H1 (cell line): ENCODE measurements around the gene HK2. TPM values are rescaled to one million over a fixed set of nuclear protein-coding genes. Genes with fewer than 3 reads are reported as not detected.

ENCODE experiments used
- CTCF ChIA-PET: fragments of 300-600 bp; sonication (Branson Sonifier 250); formaldehyde crosslinking; loops from one replicate; lab custom pipeline; 2021; ENCODE audit not compliant: partially characterized antibody; lab: Charles Lee
- POLR2A ChIA-PET: fragments of 300-600 bp; sonication (Branson Sonifier 250); formaldehyde crosslinking; loops from one replicate; lab custom pipeline; 2021; ENCODE audit warnings: inconsistent platforms; ENCODE audit not compliant: partially characterized antibody; lab: Charles Lee
- DNase-seq, 2 experiments: peaks; one replicate each; pipeline versions ENCODE4 v3.0.0 to v3.0.0-alpha.2; 2010 to 2022; ENCODE audit warnings: low spot score in 2 of 2, low read depth in 1 of 2, mixed read lengths in 1 of 2
- FAIRE-seq: peaks from 2 replicates; lab custom pipeline; 2011; peaks lifted over from hg19 to GRCh38; lab: Jason Lieb, UNC
- H2AFZ ChIP-seq: 2 replicates; pipeline ENCODE4 v1.8.1; 2012; ENCODE audit warnings: low read length, inconsistent platforms
- H2AK5ac ChIP-seq: 2 replicates; pipeline ENCODE4 v1.6.1; 2013; ENCODE audit warnings: low read depth, low read length
- H2BK120ac ChIP-seq: replicated peaks from 2 replicates; pipeline ENCODE3; 2013; ENCODE audit warnings: low read depth, low read length, inconsistent platforms
- H2BK12ac ChIP-seq: 2 replicates; pipeline ENCODE4 v1.6.1; 2013; ENCODE audit warnings: low read depth, low read length
- H2BK15ac ChIP-seq: 2 replicates; pipeline ENCODE4 v1.6.1; 2013; ENCODE audit warnings: low read length
- H2BK20ac ChIP-seq: 2 replicates; pipeline ENCODE4 v1.6.1; 2013; ENCODE audit warnings: low read length
- H2BK5ac ChIP-seq: 2 replicates; pipeline ENCODE4 v1.6.1; 2013; ENCODE audit warnings: low read depth, low read length
- H3K14ac ChIP-seq: 2 replicates; pipeline ENCODE4 v1.6.1; 2013; ENCODE audit warnings: inconsistent platforms; ENCODE audit not compliant: insufficient read length
- H3K18ac ChIP-seq: 2 replicates; pipeline ENCODE4 v1.6.1; 2013; ENCODE audit warnings: low read length; ENCODE audit errors: extremely low read depth
- H3K23ac ChIP-seq: 2 replicates; pipeline ENCODE4 v1.6.1; 2013; ENCODE audit warnings: inconsistent platforms; ENCODE audit not compliant: insufficient read length
- H3K23me2 ChIP-seq: 2 replicates; pipeline ENCODE4 v1.6.1; 2013; ENCODE audit warnings: low read depth, low read length
- H3K27ac ChIP-seq: 2 replicates; pipeline ENCODE4 v1.6.1; 2011; ENCODE audit warnings: low read depth, low read length, inconsistent platforms
- H3K27me3 ChIP-seq, 4 experiments: replicated peaks in 1 of 4; 1 replicate in 1 of 4; 2 replicates in 3 of 4; pipeline versions ENCODE4 v1.6.1 to v1.8.1; 2011 to 2013; ENCODE audit warnings: low read length in 3 of 4, mild to moderate bottlenecking in 3 of 4, inconsistent platforms in 2 of 4, mixed read lengths in 2 of 4, moderate library complexity in 1 of 4; ENCODE audit not compliant: control insufficient read depth in 3 of 4, insufficient read depth in 3 of 4; ENCODE audit errors: extremely low read depth in 1 of 4
- H3K36me3 ChIP-seq, 4 experiments: 2 replicates each; pipeline versions ENCODE4 v1.6.1 to v1.8.1; 2011 to 2013; ENCODE audit warnings: mild to moderate bottlenecking in 4 of 4, low read length in 3 of 4, moderate library complexity in 2 of 4, control low read depth in 1 of 4, inconsistent platforms in 1 of 4; ENCODE audit not compliant: insufficient read depth in 4 of 4, control insufficient read depth in 2 of 4
- H3K4ac ChIP-seq: replicated peaks from 2 replicates; pipeline ENCODE3; 2013; ENCODE audit warnings: low read length, low read depth, mixed read lengths, inconsistent platforms; ENCODE audit not compliant: insufficient read length
- H3K4me1 ChIP-seq, 4 experiments: replicated peaks in 1 of 4; 1 replicate in 1 of 4; 2 replicates in 3 of 4; pipeline versions ENCODE4 v1.6.1 to v1.8.1; 2011 to 2013; ENCODE audit warnings: low read length in 3 of 4, inconsistent platforms in 2 of 4, mixed read lengths in 1 of 4; ENCODE audit not compliant: insufficient read depth in 4 of 4, control insufficient read depth in 3 of 4
- H3K4me2 ChIP-seq, 2 experiments: 2 replicates each; pipeline versions ENCODE4 v1.6.1 to v1.8.1; 2011 to 2013; ENCODE audit warnings: low read depth in 2 of 2, low read length in 2 of 2, control low read depth in 1 of 2, inconsistent platforms in 1 of 2, mild to moderate bottlenecking in 1 of 2; ENCODE audit not compliant: insufficient read depth in 1 of 2
- H3K4me3 ChIP-seq, 4 experiments: fragments of 200-600, 300-600 bp in 1 of 4; sonication (generic), shearing (Covaris generic), sonication (Bioruptor Twin) in 1 of 4; 2 replicates each; pipeline versions ENCODE4 v1.5.1 to v1.8.1; 2011 to 2016; ENCODE audit warnings: low read length in 4 of 4, low read depth in 3 of 4, control low read depth in 2 of 4, inconsistent platforms in 2 of 4, mild to moderate bottlenecking in 2 of 4, mixed read lengths in 1 of 4, moderate library complexity in 1 of 4; ENCODE audit not compliant: insufficient read depth in 2 of 4; ENCODE audit errors: extremely low read depth in 1 of 4
- H3K56ac ChIP-seq: replicated peaks from 2 replicates; pipeline ENCODE3; 2013; ENCODE audit warnings: low read depth, mild to moderate bottlenecking, mixed read lengths, low read length, inconsistent platforms; ENCODE audit not compliant: insufficient read length
- H3K79me1 ChIP-seq: 2 replicates; pipeline ENCODE4 v1.6.1; 2013; ENCODE audit warnings: low read depth, low read length, control low read depth
- H3K79me2 ChIP-seq, 2 experiments: 2 replicates each; pipeline versions ENCODE4 v1.6.1 to v1.8.1; 2012 to 2013; ENCODE audit warnings: low read length in 2 of 2, mild to moderate bottlenecking in 2 of 2, inconsistent platforms in 1 of 2; ENCODE audit not compliant: insufficient read depth in 2 of 2, control insufficient read depth in 1 of 2
- H3K9ac ChIP-seq, 4 experiments: replicated peaks in 1 of 4; 1 replicate in 1 of 4; 2 replicates in 3 of 4; pipeline versions ENCODE4 v1.6.1 to v1.8.1; 2011 to 2013; ENCODE audit warnings: low read depth in 3 of 4, low read length in 3 of 4, control low read depth in 2 of 4, mild to moderate bottlenecking in 2 of 4, moderate library complexity in 2 of 4, inconsistent platforms in 1 of 4; ENCODE audit errors: extremely low read depth in 1 of 4
- H3K9me3 ChIP-seq, 2 experiments: 2 replicates each; pipeline versions ENCODE4 v1.6.1 to v1.8.1; 2012 to 2013; ENCODE audit warnings: mild to moderate bottlenecking in 2 of 2, moderate library complexity in 2 of 2, control low read depth in 1 of 2, inconsistent platforms in 1 of 2, low read depth in 1 of 2, low read length in 1 of 2, mixed read lengths in 1 of 2; ENCODE audit not compliant: insufficient read depth in 2 of 2
- H4K20me1 ChIP-seq, 2 experiments: replicated peaks in 1 of 2; 2 replicates each; pipeline versions ENCODE3 to v1.8.1; 2011 to 2013; ENCODE audit warnings: inconsistent platforms in 2 of 2, low read length in 2 of 2, mild to moderate bottlenecking in 1 of 2; ENCODE audit not compliant: insufficient read depth in 2 of 2, control insufficient read depth in 1 of 2
- H4K5ac ChIP-seq: 2 replicates; pipeline ENCODE4 v1.6.1; 2013; ENCODE audit warnings: low read length, low read depth, mixed read lengths, inconsistent platforms; ENCODE audit not compliant: insufficient read length
- H4K8ac ChIP-seq: 2 replicates; pipeline ENCODE4 v1.8.0; 2013; ENCODE audit warnings: mild to moderate bottlenecking, moderate library complexity, low read length, inconsistent platforms; ENCODE audit not compliant: insufficient read depth; ENCODE audit errors: extremely low read depth
- H4K91ac ChIP-seq: replicated peaks from 2 replicates; pipeline ENCODE3; 2013; ENCODE audit warnings: low read length, mixed read lengths, inconsistent platforms; ENCODE audit not compliant: insufficient read length
- ASH2L ChIP-seq: fragments of 200-600, 300-600 bp; sonication (generic); IDR thresholded peaks from one replicate; pipeline ENCODE4 v1.7.1; 2017; ENCODE audit warnings: low read length
- ATF2 ChIP-seq: IDR thresholded peaks from 2 replicates; pipeline ENCODE4 v1.6.1; 2012; ENCODE audit warnings: low read length, inconsistent platforms
- CHD1 ChIP-seq: IDR thresholded peaks from 2 replicates; pipeline ENCODE4 v1.6.1; 2012; ENCODE audit warnings: low read depth, low read length, improper control_type of control experiment
- FOSL1 ChIP-seq: IDR thresholded peaks from 2 replicates; pipeline ENCODE4 v1.6.1; 2011; ENCODE audit warnings: mild to moderate bottlenecking, low read depth, low read length, moderate library complexity; ENCODE audit not compliant: insufficient read depth
- JUND ChIP-seq: IDR thresholded peaks from 2 replicates; pipeline ENCODE4 v1.6.1; 2011; ENCODE audit warnings: mild to moderate bottlenecking, improper control_type of control experiment, low read length
- MAX ChIP-seq: IDR thresholded peaks from 2 replicates; pipeline ENCODE4 v1.6.1; 2012; ENCODE audit warnings: inconsistent platforms
- NRF1 ChIP-seq: IDR thresholded peaks from 2 replicates; pipeline ENCODE4 v1.6.1; 2011; ENCODE audit warnings: mild to moderate bottlenecking, low read depth, low read length, improper control_type of control experiment
- SP4 ChIP-seq: IDR thresholded peaks from 2 replicates; pipeline ENCODE4 v1.6.1; 2012; ENCODE audit warnings: low read length, inconsistent platforms
- SRF ChIP-seq: IDR thresholded peaks from 2 replicates; pipeline ENCODE4 v1.6.1; 2011; ENCODE audit warnings: mild to moderate bottlenecking, low read depth, low read length, moderate library complexity
- TEAD4 ChIP-seq: IDR thresholded peaks from 2 replicates; pipeline ENCODE4 v1.6.1; 2012; ENCODE audit warnings: low read depth, low read length, inconsistent platforms, mixed read lengths
- ZNF274 ChIP-seq: IDR thresholded peaks from 2 replicates; pipeline ENCODE4 v1.7.0; 2012; ENCODE audit warnings: low read length, borderline replicate concordance; ENCODE audit errors: extremely low read depth
- WGBS, 2 experiments: shearing (Covaris generic) in 1 of 2; methylation state at CpG; one replicate each; pipeline versions ENCODE4 v1.1.6 to v1.1.7; 2013 to 2015; ENCODE audit warnings: low lambda C conversion rate in 2 of 2, mixed read lengths in 2 of 2, inconsistent platforms in 1 of 2, low coverage in 1 of 2, missing lambda C conversion rate in 1 of 2; ENCODE audit not compliant: insufficient replicate concordance in 2 of 2, insufficient coverage in 1 of 2, insufficient read length in 1 of 2; ENCODE audit errors: extremely low coverage in 1 of 2, missing lambda C conversion rate in 1 of 2; 5-methylcytosine and 5-hydroxymethylcytosine counted together
- polyA plus RNA-seq, 7 experiments: library from polyadenylated mRNA; depleted of rRNA in 3 of 7; stranded (reverse) in 5 of 7; unstranded in 2 of 7; fragments of >200 nt in 5 of 7; fragments of 200-250 nt in 2 of 7; gene quantifications; 1 replicate in 5 of 7; 2 replicates in 1 of 7; 4 replicates in 1 of 7; pipeline versions ENCODE4 v1.2.1 to v1.2.3, GENCODE V29; 2011 to 2013; ENCODE audit warnings: missing spikeins in 2 of 7, mixed read lengths in 2 of 7
- total RNA-seq: library from RNA; stranded (reverse); fragmentation: NEBNext Ultra II Directional; extraction: Animal tissue kit (Norgen Biotek cat#: 25700); gene quantifications from 2 replicates; pipeline ENCODE4 v1.2.1, GENCODE V29; 2021
- TF ChIP-seq, protein P1 (sequence below): IDR thresholded peaks from 2 replicates; pipeline ENCODE4 v1.6.1; 2011; ENCODE audit warnings: low read depth, mild to moderate bottlenecking, low read length; ENCODE audit not compliant: insufficient read depth

The HK2 gene
- total and polyA plus RNA-seq, 2 of the 8 experiments (the other 6 are each of a cell fraction or from before 2014, with no cell fraction given) = 22.1 to 61.9 TPM

DNA sequence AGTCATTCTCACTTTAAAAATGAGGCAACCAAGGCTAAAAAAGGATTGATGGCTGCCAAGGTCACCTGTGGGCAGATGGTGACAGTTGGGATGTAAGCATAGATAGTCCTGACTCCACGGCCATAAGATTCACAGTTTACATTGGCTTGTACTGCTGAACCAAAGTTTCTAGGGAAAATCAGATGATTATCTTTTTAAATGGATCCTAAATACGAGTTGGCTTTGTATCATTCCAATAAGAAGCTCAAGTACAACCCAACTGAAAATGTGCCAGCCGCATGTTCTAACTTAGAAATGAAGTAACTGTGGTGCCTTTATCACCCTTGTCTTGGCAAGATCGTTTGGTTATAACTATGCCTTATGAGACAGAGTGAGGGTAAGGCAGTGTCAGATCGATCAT, 27.6 kb downstream of the HK2 start:
- POLR2A ChIA-PET = interaction anchor here (0.7 to 5.9 kb wide), 2 partner anchors 11 to 25 kb away, joined by 3 to 35 read pairs; partner anchors contain the start of gene HK2
- H3K9ac ChIP-seq = no peak overlapping the region
- H3K79me2 ChIP-seq = peaks cover 0 to 86% of the 10 kb centered on the region in 2 experiments; a peak in 3 of 4 replicates
- H2BK20ac ChIP-seq = no peak overlapping the region
- no peak overlapping the region for H3K18ac ChIP-seq
- H4K91ac ChIP-seq = no peak overlapping the region
- no peaks in the 10 kb centered on the region for H3K27me3 ChIP-seq
- H2BK120ac ChIP-seq = no peak overlapping the region
- no peak overlapping the region for H3K23ac ChIP-seq
- H2AFZ ChIP-seq = no peak overlapping the region
- H3K9me3 ChIP-seq = no peaks in the 10 kb centered on the region
- peaks cover 6 to 18% of the 10 kb centered on the region in 2 experiments for H4K20me1 ChIP-seq
- 88% methylated on average over 5 of the region's 5 CpGs; no CpG with 5 or more reads in 1 of the 2 experiments for WGBS, 2 experiments
- CTCF ChIA-PET = interaction anchor here (0.9 to 2.9 kb wide), 7 partner anchors 9 to 169 kb away, joined by 3 to 13 read pairs (median 5); no protein-coding TSS in a partner anchor
- no peak overlapping the region for H2BK15ac ChIP-seq
- no peak overlapping the region for H3K56ac ChIP-seq
- H2AK5ac ChIP-seq = no peak overlapping the region
- peaks cover 4 to 12% (median 9%) of the 10 kb centered on the region in 4 experiments; a peak in 6 of 8 replicates for H3K36me3 ChIP-seq
- no peak overlapping the region for H3K4me2 ChIP-seq
- no peaks in the 10 kb centered on the region for H3K23me2 ChIP-seq
- H2BK12ac ChIP-seq = no peak overlapping the region
- H4K8ac ChIP-seq = no peak overlapping the region
- H3K14ac ChIP-seq = no peak overlapping the region
- peaks cover 21% of the 10 kb centered on the region for H3K79me1 ChIP-seq
- H2BK5ac ChIP-seq = 0 out of 2 replicates have a peak overlapping the region, but pooled peaks have one; percentile 79
- H3K4ac ChIP-seq = no peak overlapping the region
- H3K4me3 ChIP-seq = no peak overlapping the region
- H3K27ac ChIP-seq = no peak overlapping the region
- DNase-seq (no peak), FAIRE-seq (no peak)
- H4K5ac ChIP-seq = no peak overlapping the region
- peaks cover 0 to 8% (median 6%) of the 10 kb centered on the region in 4 experiments; a peak in 5 of 7 replicates for H3K4me1 ChIP-seq
- no peak for TF ChIP-seq FOSL1
- no peak for TF ChIP-seq ATF2
- TF ChIP-seq ASH2L = no peak
- TF ChIP-seq SRF = no peak
- TF ChIP-seq CHD1 = no peak
- no peak for TF ChIP-seq JUND
- no peak for TF ChIP-seq ZNF274
- TF ChIP-seq TEAD4 = no peak
- TF ChIP-seq, protein P1, sequence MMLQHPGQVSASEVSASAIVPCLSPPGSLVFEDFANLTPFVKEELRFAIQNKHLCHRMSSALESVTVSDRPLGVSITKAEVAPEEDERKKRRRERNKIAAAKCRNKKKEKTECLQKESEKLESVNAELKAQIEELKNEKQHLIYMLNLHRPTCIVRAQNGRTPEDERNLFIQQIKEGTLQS = no peak
- TF ChIP-seq SP4 = no peak
- no peak for TF ChIP-seq MAX
- TF ChIP-seq NRF1 = no peak
